ELR (cell line): ENCODE data around the gene ZNF277.
"Not testable (repeated sequence)": the region's sequence is repeated elsewhere in the genome, so short reads cannot be mapped to it uniquely, and the experiment has no call there.

Experiments used
- DNase-seq: peaks from one replicate; pipeline ENCODE4 v3.0.0-alpha.2; 2015; ENCODE audit warnings: low read depth

Gene ZNF277

DNA sequence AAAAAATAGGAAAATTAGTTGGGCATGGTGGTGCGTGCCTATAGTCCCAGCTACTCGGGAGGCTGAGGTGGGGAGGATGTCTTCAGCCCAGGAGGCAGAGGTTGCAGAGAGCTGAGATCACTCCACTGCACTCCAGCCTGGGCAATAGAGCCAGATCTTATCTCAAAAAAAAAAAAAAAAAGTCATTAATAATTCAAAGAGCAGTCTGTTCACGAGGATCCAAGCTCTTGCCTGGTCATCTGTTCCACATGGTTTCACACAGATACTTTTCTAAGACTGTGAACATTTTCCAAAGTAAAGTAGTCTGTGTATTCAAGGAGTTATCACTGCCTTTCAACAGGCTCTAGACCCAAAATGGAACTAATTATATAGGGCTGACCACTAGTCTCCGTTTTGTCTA is 86.9 kb downstream of the ZNF277 start:
- no peak for DNase-seq

DNA sequence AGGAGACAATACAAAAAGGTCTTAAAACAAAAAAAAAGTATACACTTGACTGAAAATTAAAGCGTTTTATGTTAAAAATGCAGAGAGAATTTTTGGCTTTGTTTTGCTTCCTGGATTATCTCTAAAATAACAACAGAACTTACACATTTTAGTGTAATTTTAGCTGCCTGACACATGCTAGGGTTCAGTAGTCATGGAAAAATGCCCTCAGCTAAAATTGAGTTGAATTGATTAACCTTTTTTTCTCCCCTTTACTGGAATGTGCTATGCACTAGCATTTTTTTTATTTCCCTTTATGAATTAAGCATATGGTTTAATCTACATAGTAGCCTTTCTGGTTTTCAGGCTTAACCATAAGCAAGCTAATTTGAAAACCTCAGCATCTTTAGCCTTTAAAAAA is 89.9 kb downstream of the ZNF277 start:
- no peak for DNase-seq

DNA sequence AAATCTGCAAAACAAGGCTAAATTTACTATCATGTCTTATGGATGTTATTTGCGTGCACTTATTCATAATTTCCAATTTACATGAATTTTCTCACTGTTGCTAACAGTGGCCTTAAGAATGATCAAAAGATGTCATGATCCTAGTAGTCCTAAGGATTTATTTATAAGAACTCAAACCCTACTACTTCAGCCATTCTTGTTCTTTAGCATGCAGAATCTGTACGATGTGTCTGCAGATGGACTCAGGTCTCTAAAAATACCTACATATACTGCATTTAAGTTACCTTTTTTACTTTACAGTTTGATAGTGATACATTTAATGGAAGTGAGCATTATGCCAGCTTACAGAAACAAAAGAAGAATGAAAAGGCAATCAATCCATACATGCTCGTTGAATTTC is 91.2 kb downstream of the ZNF277 start:
- no peak for DNase-seq

DNA sequence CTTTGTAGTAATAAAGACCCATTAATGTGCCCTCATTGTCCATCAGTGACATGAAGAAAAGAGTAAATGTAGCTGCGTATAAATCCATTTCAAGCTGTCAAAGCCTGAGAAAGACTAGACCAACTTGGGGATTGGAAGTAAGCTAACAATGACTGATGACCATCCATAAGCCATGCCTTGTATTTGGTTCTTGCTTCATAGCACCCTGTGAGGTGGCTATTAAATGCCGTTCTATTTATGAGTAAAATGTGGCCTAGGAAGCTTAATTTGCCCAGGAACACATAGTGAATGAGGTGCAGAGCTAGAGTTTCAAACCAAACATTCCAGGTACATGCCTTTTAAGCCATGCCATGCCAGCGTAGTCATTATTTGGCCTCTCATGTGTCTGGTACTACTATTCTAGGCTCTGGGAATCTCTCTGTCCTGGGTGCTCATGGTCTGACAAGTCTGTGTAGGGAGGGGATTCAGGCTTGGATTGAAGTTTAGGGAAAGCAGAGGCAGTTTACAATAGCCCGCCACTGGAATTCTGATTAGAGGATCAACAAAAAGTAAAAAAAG is 92.1 kb downstream of the ZNF277 start:
- DNase-seq, result no peak

DNA sequence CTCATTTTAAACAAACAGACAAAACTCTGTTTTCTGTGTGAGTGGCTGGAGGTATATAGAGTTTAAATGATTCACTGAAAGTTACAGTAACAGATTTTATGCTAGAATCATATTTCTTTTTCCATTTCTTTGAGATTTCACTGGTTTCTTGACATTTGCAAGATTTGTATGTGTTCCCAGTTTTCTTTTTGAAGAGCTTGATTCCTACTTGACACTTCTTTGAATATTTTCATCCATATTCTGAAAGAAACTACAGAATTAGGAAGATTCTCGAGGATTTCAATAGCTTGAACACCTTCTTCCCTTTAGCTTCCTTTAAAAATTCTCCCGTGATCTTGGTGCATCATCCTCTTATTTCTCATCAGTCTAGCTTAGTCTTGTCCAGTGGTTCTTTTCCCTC is 93.6 kb downstream of the ZNF277 start:
- no peak for DNase-seq

DNA sequence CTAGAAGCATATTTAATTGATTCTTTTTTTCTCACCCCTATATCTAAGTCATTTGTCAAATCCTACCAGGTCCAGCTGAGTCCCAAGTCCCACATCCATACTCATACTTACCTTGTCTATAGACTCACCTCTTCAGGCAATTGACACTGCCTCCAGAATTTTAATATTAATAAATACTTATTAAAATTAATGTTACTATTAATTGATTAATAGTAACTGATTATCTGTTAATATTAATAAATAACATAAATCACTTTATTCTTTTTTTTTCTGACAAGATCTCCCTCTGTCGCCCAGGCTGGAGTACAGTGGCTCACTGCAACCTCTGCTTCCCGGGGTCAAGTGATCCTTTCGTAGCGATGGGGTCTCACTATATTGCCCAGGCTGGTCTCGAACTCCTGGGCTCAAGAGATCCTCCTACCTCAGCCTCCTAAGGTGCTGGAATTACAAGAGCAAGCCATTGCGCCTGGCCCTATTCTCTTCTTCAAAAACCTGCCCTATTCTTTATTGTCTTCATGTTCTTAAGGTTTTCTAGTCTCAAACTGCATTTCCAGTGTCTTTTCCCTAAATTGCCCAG is 94.4 kb downstream of the ZNF277 start:
- DNase-seq, result no peak

DNA sequence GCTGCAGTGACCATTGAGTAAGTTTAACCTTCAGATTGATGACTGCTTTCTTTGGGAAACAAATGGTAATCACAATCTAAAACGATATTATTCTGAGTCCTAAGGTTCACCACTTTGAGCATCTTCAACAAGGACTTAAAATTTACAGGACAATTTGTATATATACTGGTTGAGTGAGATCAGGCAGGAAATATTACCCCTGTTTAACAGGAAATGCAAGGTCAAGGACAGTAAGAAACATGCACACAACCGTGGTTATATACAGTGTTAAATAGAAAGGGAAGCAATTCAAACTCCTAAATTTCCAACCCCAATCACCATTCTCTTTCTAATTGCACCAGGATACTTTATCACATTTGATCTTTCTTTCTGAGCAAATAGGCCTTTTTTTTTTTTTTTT is 96.1 kb downstream of the ZNF277 start:
- no peak for DNase-seq

DNA sequence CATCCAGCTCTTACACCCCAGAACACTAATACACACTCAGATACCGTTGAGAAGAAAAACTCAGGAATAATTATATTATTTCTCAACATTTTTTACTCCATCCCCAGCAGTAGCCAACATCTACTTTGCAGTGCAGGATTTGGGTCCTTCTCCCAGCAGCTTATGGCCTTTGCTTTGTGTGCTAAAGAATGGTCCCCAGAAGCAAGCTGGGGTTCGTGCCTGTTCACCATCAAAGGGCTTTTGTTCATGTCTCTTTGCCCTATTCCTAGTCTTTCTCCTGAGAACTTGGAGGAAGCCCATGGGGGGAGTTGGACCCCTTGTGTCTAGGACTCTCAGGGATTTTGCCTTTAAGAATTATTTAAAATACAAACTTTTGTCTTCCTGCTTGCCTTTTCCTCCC is 100.4 kb downstream of the ZNF277 start:
- no peak for DNase-seq

DNA sequence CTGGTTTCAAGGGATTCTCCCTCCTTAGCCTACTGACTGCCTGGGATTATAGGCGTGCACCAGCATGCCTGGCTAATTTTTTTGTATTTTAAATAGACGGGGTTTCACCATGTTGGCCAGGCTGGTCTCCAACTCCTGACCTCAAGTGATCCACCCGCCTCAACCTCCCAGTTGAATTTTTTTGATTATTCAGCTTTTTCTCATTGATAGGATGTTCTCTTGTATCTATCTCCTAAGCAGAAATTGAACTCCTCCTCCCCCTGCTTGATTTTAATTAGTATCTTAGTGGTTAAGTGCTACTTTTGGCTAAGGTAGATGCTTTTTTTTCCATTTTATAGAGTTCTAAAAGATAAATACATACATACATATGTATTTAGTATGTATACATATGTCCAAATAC is 101.0 kb downstream of the ZNF277 start:
- DNase-seq, result no peak

DNA sequence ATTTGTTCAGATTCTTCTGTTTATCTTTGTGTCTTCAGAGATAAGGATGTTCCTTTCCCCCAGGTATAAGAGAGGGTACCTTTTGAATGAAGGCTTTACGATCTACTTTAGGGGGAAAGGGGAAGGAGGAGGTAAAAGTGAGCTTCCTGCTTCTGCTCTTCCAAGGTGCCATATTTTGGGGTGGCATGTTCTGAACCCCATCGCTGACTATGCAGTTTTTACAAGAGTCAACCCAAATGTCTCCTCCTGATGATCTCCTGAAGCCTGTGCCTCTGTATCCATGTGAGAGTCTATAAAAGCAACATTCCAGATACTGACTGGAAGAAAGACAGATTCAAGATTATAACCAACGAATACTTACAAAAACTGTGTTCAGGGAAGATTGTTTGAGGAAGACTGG is 102.5 kb downstream of the ZNF277 start:
- no peak for DNase-seq

DNA sequence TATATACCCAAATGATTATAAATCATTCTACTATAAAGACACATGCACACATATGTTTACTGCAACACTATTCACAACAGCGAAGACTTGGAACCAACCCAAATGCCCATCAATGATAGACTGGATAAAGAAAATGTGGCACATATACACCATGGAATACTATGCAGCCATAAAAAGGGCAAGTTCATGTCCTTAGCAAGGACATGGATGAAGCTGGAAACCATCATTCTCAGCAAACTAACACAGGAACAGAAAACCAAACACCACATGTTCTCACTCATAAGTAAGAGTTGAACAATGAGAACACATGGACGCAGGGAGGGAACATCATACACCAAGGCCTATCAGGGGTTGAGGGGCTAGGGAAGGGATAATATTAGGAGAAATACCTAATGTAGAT is 110.3 kb downstream of the ZNF277 start:
- DNase-seq, result not testable (repeated sequence)

DNA sequence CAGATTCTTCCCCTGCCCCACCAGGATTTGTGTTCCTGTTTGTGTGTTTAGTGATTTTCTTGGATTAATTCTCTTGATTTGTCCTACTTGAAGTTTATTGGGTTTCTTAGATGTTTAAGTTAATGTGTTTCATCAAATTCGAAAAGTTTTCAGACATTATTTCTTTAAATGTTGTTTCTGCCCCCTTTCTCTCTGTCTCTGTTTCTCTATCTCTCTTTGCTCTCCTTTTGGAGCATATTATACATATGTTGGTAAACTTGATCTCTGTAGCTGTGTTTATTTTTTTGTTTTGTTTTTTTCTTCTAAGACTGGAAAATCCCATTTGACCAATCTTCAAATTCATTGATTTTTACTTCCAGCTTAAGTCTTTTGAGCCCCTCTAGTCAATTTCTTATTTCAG is 115.6 kb downstream of the ZNF277 start:
- DNase-seq, result no peak

DNA sequence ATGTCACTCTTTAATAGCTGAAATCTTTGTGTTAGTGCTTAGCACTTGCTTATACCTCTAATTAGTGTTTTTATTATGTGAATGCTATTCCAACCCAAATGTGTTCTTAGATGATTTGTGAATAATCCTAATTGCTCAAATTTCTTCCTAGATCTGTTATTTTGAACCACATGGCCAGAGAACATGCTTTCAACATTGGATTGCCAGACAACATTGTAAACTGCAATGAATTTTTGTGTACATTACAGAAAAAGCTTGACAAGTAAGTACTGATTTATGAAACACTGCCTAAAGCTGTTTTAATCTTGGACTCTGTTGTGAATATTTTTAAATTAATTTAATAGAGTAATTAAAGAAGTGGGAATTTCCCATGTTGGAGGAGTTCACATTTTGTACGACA is 121.1 kb downstream of the ZNF277 start:
- no peak for DNase-seq

DNA sequence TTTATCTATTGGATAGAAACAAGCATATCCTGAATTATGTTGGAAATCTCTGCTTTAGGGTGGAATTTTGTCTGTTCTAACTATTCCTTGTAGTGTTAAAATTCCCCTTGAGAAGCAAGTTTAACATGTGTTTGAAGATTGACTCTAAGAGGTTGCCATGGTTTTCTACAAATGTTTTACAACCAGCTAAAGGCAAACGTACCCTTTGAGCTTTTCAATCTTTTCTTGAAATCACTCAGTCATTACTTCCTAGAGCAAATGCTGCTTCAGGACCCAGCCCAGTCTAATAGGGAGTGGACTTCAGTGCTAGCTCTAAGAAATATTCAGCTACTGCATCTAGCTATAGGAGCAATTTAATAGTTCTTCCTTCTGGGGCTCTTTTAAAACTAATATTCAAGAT is 125.0 kb downstream of the ZNF277 start:
- no peak for DNase-seq

DNA sequence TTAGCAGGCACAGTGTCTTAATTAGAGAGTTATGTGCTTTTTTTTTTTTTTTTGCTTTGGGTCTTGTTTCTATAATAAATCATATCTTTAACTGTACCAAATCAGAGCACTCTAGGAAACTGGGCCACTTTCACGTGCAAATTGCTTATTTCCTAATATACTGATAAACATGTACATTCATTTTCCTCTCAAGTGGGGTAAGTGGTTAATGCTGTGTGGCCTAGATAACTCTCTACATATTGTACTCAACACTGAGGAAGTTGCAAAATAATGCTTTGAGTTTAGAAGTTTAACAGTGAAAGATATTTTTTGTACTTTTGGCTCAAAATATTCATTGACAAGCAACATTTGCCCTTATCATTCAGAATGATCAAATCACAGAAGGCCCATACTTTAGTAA is 127.9 kb downstream of the ZNF277 start:
- DNase-seq, result no peak

DNA sequence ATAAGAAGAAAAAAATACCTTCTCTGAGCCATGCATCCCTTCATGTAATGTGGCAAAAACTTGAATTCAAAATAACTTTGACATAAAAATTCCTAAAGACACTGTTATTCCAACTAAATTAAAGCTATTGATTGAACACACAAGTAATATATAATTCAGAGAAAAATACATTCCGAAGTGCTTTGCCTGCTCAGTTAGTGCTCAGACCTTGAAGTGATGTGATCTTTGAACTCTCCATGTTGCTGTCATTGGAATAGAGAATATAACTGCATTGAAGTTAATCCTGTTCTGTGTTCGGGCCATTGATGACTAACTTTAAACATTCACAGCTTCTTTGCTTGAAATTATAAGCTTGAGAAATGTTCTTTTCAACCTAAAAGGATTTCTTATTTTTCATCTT is 129.8 kb downstream of the ZNF277 start:
- DNase-seq, result no peak

DNA sequence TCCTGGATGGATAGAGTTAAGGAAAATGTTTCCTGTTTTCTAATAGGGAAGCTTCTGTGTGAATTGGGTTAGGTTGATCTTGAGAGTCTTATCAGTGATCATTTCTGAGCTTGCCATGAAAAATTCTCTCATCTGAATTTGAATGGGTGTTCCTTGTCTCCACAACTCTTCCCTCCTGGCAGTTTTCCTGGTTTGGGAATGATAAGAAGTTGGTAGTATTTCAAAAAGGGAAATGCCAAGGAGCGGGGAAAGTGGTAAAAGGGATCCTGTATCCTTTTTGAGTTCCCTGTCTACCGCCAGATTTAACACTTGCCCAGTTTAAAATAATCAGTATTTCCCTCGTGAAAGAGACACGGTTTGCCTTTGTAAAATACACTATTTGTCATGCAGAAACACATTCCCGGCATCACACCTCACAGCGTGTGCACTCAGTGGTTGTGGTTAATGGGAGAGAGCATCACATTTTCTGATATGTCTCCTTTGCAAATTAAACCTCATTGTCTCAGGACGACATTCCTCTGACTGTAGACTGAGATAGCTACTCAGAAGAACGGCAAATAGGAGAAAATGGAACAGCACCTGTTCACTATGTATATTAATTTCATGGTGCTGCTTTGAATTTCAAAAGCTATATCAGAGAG is 130.6 kb downstream of the ZNF277 start:
- DNase-seq, result no peak

DNA sequence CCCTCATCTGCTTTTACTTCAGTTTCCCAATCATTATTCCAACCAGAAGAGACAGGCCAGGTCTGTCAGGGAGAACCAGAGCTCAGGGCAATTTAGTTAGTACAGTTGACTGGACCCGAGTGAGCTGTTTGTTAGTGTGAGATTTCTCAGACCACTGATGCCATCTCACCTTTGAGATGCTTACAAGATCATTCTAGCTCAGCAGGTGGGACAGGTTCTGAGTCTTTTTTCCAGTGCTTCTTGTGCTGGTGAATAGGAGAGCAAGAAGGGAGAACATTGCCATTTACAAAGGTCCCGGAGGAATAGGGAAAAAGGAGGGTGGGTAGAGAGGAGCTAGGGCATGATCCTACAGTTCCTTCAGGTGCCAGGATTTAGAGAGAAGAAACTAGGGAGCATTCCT is 131.4 kb downstream of the ZNF277 start:
- DNase-seq, result no peak

DNA sequence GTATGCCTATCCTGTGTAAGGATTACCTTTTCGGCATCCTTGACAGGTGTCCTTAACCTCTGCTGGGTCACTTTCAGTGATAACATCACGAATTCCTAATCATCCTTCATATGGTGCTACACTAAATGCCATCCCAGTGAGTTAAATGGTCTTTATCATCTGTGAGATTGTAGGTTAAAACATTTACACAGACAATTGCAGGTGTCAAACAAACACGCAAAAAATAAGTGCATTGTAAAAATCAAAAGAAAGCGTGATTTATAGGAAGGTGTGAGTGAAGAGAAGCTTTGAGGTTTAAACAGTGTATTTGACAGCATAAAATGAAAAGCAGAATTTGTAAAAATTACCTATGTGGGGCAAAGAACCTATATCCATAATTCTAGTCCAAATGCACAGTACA is 132.3 kb downstream of the ZNF277 start:
- DNase-seq, result no peak

DNA sequence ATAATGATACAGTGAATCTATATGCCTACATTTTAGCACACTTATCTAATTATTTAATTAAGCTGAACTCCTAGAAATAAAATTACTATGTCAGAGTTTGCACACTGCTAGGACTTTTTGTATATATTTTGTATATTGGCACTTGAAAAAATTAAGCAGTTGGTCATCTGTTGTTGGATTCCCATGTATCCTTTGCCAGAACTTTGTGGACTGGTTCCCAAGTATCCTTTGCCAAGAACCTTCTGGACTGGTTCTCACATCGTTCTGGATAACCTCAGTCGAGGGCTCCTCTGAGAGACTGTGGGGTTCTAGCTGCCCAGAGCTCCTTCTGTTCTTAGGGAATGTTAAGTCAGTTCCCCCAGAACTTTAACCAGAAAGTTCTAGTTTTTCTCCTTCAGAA is 135.0 kb downstream of the ZNF277 start:
- DNase-seq, result no peak

DNA sequence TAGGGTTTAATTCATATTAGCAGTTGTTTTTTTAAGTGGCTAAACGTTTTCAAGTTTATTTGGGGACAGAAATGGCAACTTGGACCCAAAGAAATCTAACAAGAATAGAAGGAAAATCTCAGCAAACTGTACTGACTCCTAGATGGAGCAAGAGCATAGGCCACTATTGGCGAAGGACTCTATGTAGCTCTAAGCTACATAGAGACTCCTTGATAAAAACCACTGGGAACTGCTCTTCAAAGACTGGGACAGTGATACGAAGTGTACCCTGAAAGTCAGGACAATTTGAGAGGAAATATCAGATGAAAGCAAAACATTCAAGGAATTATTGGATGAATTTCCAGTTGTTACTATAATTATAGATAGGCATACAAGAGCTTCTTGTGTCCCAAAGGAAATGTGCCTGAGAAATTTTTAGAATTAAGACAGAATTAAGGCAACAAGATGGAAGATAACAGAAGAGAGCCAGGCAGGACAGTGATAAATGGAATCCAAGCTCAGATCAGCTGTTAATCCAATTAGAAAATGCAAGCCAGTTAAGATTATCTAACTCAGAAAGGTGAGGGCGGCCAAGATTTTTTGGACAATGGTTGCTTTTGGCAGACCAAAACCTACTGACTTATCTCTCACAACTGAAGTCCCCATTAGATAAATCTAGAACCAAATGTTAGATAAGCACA is 140.0 kb downstream of the ZNF277 start:
- no peak for DNase-seq

DNA sequence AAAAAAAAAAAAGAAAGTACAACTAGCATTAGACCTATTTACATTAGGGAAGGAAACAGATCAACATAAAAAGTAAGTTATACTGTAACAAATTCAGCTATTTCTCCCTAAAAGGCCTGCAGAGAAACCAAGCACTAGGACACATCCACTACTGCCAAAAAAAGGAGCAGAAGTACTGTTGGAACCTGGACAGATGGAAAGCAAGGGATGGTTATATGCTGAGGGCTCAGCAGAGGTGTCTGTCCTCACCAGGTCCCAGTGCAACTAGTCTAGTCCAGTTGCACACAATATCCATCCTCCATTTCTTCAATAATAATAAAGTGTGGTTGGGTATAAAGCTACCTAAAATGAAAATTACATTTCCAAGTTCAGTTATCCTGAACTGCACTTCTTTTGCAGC is 140.6 kb downstream of the ZNF277 start:
- no peak for DNase-seq

DNA sequence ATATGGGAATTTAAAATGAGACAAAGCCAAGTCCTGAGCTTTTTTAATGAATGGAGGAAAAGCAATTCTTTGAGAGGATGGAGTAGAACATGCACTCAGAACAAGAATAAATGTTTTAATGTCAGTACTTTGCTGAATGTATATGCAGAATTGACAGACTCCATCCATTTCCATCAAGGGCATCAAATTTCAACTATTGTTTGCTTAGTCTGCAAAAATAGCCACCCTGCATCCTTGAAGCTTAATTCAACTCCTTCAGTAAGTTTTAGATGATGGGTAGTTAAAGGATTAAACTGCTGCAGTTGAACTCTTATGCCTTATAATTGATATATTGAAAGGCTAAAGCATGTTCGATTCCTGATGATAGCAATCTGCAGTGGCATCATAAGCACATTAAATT is 144.1 kb downstream of the ZNF277 start:
- no peak for DNase-seq

DNA sequence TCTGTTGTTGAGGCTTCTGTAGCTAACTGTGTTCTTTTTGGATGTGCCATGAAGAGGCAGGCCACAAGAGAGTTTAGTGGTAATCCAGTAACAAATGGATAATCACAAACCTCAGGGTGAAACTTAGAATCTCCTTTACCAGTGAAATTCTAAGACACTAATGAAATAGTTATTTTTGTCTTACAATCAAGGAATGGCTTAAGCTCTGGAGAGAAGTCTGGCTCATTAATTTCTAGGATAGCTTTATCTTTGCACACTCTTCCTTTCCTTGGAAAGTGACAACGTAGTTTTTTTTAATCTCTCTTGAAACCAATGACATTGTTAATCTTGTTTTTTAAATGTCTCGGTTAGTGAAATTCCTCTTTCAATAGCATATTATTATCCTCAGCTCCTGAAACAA is 150.1 kb downstream of the ZNF277 start:
- DNase-seq, result no peak
